Measurements from ENCODE around the gene CIBAR2. TPM values are rescaled to one million over a fixed set of nuclear protein-coding genes. Genes with fewer than 3 reads are reported as not detected.

The CIBAR2 gene
- total RNA-seq, 2 experiments from 2014 or later, result not detected

DNA sequence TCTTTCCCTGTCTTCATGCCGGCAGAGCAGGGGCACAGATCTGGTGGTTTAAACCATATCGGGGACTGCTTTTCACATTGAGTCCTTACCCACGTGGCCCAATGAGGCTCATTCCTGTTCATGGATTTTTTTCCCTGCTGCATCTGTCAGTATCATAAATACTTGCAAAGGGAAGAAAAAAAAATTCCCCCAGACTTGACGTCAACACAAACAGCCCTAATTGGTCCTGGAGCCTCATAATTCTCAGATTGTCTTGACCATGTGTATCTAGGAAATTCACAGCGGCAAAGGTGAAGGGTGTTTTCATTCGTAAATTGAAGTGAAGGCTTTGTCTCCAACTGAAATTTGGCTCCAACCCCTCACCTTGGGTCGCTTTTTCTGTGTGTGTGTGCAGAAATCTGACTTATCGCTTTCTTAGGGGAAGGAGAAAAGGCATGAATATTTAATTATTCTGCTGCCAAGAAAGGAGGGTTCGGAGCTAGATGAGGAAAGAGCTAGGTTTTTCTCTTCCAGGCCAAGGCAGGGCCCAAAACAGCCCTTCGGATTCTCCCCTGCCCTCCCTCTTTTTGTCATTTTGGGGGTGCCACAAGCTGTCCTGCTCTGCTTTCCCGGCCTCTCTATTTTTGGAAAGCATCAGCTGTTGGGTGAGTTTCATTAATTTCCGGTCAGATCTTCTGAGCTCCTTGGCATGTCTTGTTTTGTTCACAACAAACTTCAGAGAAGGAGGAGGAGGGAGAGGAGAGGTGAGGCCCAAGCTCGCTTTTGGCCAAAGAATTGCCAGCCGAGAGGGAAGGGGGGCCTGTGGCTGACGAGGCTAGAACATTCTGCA, 17.8 kb upstream of the CIBAR2 start:
- DNase-seq (no peak), ATAC-seq (no peak)
- TF ChIP-seq, protein P1, sequence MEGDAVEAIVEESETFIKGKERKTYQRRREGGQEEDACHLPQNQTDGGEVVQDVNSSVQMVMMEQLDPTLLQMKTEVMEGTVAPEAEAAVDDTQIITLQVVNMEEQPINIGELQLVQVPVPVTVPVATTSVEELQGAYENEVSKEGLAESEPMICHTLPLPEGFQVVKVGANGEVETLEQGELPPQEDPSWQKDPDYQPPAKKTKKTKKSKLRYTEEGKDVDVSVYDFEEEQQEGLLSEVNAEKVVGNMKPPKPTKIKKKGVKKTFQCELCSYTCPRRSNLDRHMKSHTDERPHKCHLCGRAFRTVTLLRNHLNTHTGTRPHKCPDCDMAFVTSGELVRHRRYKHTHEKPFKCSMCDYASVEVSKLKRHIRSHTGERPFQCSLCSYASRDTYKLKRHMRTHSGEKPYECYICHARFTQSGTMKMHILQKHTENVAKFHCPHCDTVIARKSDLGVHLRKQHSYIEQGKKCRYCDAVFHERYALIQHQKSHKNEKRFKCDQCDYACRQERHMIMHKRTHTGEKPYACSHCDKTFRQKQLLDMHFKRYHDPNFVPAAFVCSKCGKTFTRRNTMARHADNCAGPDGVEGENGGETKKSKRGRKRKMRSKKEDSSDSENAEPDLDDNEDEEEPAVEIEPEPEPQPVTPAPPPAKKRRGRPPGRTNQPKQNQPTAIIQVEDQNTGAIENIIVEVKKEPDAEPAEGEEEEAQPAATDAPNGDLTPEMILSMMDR (IDR thresholded peaks at IDR 0.05), result no peak
- H3K9me3 Mint-ChIP-seq, result no peaks in the 10 kb centered on the region
- H3K4me3 Mint-ChIP-seq, result no peak overlapping the region
- CTCF ChIA-PET, result interaction anchor here (1.2 to 1.9 kb wide), 2 partner anchors 10 to 15 kb away, joined by 4 to 8 read pairs; no protein-coding TSS in a partner anchor
- POLR2A ChIA-PET, result no interaction called here
- no peak overlapping the region for H3K27ac Mint-ChIP-seq
- no peaks in the 10 kb centered on the region for H3K36me3 Mint-ChIP-seq (ENCODE audit: low read depth)
- intact Hi-C loops (cut with micrococcal nuclease), result no loop called here
- H3K27me3 Mint-ChIP-seq, result no peaks in the 10 kb centered on the region
- peaks cover 12% of the 10 kb centered on the region for H3K4me1 Mint-ChIP-seq (ENCODE audit: low read depth)

DNA sequence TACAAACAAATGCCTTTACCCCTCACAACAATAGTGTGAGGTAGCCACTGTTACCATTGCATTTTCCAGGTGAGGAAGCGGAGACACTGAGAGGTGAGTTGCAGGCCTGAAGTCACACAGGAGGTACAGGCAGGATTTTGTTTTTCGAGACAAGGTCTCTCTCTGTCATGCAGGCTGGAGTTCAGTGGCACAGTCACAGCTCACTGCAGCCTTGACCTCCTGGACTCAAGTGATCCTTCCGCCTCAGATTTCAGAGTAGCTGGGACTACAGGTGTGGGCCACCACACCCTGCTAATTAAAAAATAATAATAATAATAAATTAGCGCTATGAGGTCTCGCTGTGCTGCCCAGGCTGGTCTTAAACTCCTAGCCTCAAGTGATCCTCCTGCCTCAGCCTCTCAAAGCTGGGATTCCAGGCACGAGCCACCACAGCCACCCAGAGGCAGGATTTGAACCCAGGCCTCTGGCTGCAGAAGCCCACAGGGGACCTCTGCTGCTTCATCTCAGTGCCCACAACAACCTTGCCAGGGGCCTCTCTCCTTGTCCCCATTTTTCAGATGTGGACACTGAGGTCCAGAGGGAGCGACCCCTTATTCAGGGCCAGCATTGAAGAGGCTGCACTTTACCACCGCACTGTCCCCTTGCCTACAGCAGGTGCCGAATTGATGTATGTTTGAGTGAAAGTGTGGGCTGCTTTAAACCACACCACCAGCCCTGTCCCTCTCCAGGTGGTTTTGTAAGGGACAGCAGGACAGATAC, 16.0 kb upstream of the CIBAR2 start:
- ChIA-PET CTCF (interaction anchor here (1.0 to 1.8 kb wide), 3 partner anchors 8 to 107 kb away, joined by 3 to 7 read pairs (median 4); no protein-coding TSS in a partner anchor), POLR2A (no interaction called here)
- Mint-ChIP-seq H3K4me3 (no peak overlapping the region), H3K4me1 (ENCODE audit: low read depth) (peaks cover 12% of the 10 kb centered on the region), H3K36me3 (ENCODE audit: low read depth) (no peaks in the 10 kb centered on the region), H3K27ac (no peak overlapping the region), H3K9me3 (no peaks in the 10 kb centered on the region), H3K27me3 (no peaks in the 10 kb centered on the region)
- no peak for DNase-seq
- TF ChIP-seq, protein P1 (IDR thresholded peaks at IDR 0.05), result no peak
- ATAC-seq, result no peak
- intact Hi-C loops (cut with micrococcal nuclease), result no loop called here

DNA sequence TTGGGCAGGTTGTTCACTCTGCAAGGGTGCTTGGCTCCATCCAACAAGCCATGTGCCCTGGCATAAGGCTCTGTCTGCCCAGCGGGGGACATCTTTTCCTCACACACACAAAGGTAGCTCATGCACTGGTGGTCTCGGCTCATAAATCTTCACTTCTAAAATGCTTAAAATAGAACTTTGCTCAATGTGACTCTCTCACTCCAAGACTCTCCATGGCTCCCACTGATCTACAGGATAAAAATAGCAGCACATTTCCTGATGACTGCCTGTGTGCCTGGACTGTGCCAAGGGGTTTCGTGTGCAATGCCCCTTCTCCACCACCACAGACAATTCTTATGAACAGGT, 15.1 kb upstream of the CIBAR2 start:
- ChIA-PET POLR2A (no interaction called here), CTCF (interaction anchor here (1.0 to 1.6 kb wide), 2 partner anchors 13 to 108 kb away, joined by 3 to 11 read pairs; no protein-coding TSS in a partner anchor)
- TF ChIP-seq, protein P1 (IDR thresholded peaks at IDR 0.05), result no peak
- Mint-ChIP-seq H3K27me3 (no peaks in the 10 kb centered on the region), H3K36me3 (ENCODE audit: low read depth) (no peaks in the 10 kb centered on the region), H3K4me1 (ENCODE audit: low read depth) (peaks cover 12% of the 10 kb centered on the region), H3K9me3 (no peaks in the 10 kb centered on the region), H3K4me3 (no peak overlapping the region), H3K27ac (no peak overlapping the region)
- no peak for ATAC-seq
- DNase-seq, result no peak
- intact Hi-C loops (cut with micrococcal nuclease), result no loop called here

DNA sequence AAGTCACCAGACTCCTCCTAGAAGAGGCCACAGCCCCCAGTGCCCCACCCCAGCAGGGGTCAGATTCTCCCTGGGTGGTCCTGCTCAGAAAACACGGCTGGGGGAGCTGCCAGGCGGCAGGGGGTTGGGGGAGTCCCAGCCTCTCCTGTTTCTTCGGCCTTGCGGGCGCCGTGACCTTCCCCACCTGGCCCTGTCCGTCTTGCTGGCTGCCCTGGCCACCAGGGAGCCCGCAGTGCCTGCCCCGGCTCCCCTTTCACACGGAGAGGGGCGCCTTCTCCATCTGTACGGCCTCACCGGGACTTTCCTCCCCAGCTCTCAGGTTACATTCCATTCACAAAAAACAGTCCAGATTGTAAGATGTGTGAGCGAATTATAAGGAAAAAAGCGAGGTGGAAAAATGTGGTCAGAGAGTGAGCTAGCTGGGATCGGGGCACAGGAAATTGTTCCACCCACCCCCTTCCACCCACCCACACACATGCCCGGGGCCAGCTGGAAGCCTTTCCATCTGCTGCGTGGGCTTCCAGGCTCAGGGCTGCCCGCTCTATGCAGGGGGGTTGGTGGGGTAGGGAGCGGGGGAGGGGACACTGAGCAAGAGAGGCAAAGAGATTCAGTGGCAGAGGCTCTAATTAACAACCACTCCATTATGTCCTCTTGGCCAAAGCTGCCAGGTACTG, 14.6 kb upstream of the CIBAR2 start:
- ATAC-seq (peak; percentile 47), DNase-seq (peak; percentile 48)
- Mint-ChIP-seq H3K4me1 (ENCODE audit: low read depth) (peaks cover 12% of the 10 kb centered on the region), H3K27ac (peak overlapping the region; percentile 53), H3K4me3 (no peak overlapping the region), H3K27me3 (no peaks in the 10 kb centered on the region), H3K9me3 (no peaks in the 10 kb centered on the region), H3K36me3 (ENCODE audit: low read depth) (no peaks in the 10 kb centered on the region)
- POLR2A ChIA-PET, result no interaction called here
- TF ChIP-seq, protein P1 (IDR thresholded peaks at IDR 0.05), result no peak
- intact Hi-C loops (cut with micrococcal nuclease), result no loop called here
- CTCF ChIA-PET, result interaction anchor here (1.0 to 1.6 kb wide), 4 partner anchors 12 to 118 kb away, joined by 3 to 11 read pairs (median 3); no protein-coding TSS in a partner anchor
